Measurements from ENCODE around the gene DCPS. TPM values are rescaled to one million over a fixed set of nuclear protein-coding genes. Genes with fewer than 3 reads are reported as not detected.

DCPS gene
- total RNA-seq, 1 experiment from 2014 or later, result 25.6 TPM

Other genes starting within 250 kb of the DCPS start
- gene CDON, start 241.2 kb upstream of the DCPS start, total RNA-seq (2021; ENCODE audit: unreplicated experiment), result 16.9 TPM
- gene RPUSD4, start 92.4 kb upstream of the DCPS start, total RNA-seq (2021; ENCODE audit: unreplicated experiment), result 40.1 TPM
- 12.8 TPM for gene FAM118B, start 92.3 kb upstream of the DCPS start, total RNA-seq (2021; ENCODE audit: unreplicated experiment)
- 74.5 TPM for gene SRPRA, start 35.2 kb upstream of the DCPS start, total RNA-seq (2021; ENCODE audit: unreplicated experiment)
- gene FOXRED1, start 34.9 kb upstream of the DCPS start, total RNA-seq (2021; ENCODE audit: unreplicated experiment), result 41.3 TPM
- gene TIRAP, start 21.0 kb upstream of the DCPS start, total RNA-seq (2021; ENCODE audit: unreplicated experiment), result 10.8 TPM
- gene ST3GAL4, start 51.6 kb downstream of the DCPS start, total RNA-seq (2021; ENCODE audit: unreplicated experiment), result 13.1 TPM